ENCODE measurements around the gene YPEL3. TPM values are rescaled to one million over a fixed set of nuclear protein-coding genes. Genes with fewer than 3 reads are reported as not detected.
"Not testable (repeated sequence)": the region's sequence is repeated elsewhere in the genome, so short reads cannot be mapped to it uniquely, and the experiment has no call there.

YPEL3 gene
- total RNA-seq, 3 donors from 2014 or later (not counting 1 experiment from before 2014, with no cell fraction given), result 148 to 177 (median 160) TPM

- H3K27me3 Mint-ChIP-seq (ENCODE audit: low read depth in 2 of 2), result no peaks in the 10 kb centered on the region
- H3K36me3 Mint-ChIP-seq, result no peaks in the 10 kb centered on the region
- DNase-seq (no peak), ATAC-seq (no peak)
- no peak overlapping the region for H3K27ac ChIP-seq (ENCODE audit: low read length)
- no peak overlapping the region for H3K4me3 ChIP-seq (ENCODE audit: low read length)
- H3K27me3 ChIP-seq (ENCODE audit: control insufficient read depth, insufficient read depth, low read length), result no peaks in the 10 kb centered on the region
- H3K9me3 Mint-ChIP-seq, result no peaks in the 10 kb centered on the region
- peaks cover 14% of the 10 kb centered on the region for H3K4me1 ChIP-seq (ENCODE audit: control insufficient read depth, insufficient read depth, low read length)
- intact Hi-C loops (cut with micrococcal nuclease), result no loop called here
- TF ChIP-seq CTCF (IDR thresholded peaks at IDR 0.05), result no peak
- no peaks in the 10 kb centered on the region for H3K9me3 ChIP-seq (ENCODE audit: control insufficient read depth, insufficient read depth, low read length)
- 97% methylated on average over 15 of the region's 16 CpGs for WGBS (ENCODE audit: insufficient coverage)
- no peak overlapping the region for H3K4me3 Mint-ChIP-seq
- H3K27ac Mint-ChIP-seq, result no peak overlapping the region
- H3K36me3 ChIP-seq (ENCODE audit: control insufficient read depth, insufficient read depth, low read length), result peaks cover 15% of the 10 kb centered on the region
- H3K4me1 Mint-ChIP-seq, result peaks cover 19 to 25% of the 10 kb centered on the region in 2 donors
Measured at GRCh38 chr16:30116291-30117207, 20.5 kb upstream of the YPEL3 start.

- DNase-seq (peak in 1 of 2 donors; percentile 46), ATAC-seq (no peak)
- intact Hi-C loops (cut with micrococcal nuclease), result no loop called here
- Histone ChIP-seq H3K27me3 (ENCODE audit: control insufficient read depth, insufficient read depth, low read length) (no peaks in the 10 kb centered on the region), H3K9me3 (ENCODE audit: control insufficient read depth, insufficient read depth, low read length) (no peaks in the 10 kb centered on the region), H3K36me3 (ENCODE audit: control insufficient read depth, insufficient read depth, low read length) (peaks cover 17% of the 10 kb centered on the region), H3K27ac (ENCODE audit: low read length) (no peak overlapping the region), H3K4me1 (ENCODE audit: control insufficient read depth, insufficient read depth, low read length) (peaks cover 6% of the 10 kb centered on the region), H3K4me3 (ENCODE audit: low read length) (no peak overlapping the region)
- Mint-ChIP-seq H3K36me3 (peaks cover 7% of the 10 kb centered on the region), H3K4me1 (peaks cover 11 to 17% of the 10 kb centered on the region in 2 donors), H3K9me3 (no peaks in the 10 kb centered on the region), H3K27me3 (ENCODE audit: low read depth in 2 of 2) (no peaks in the 10 kb centered on the region), H3K27ac (no peak overlapping the region), H3K4me3 (no peak overlapping the region)
- no peak for TF ChIP-seq CTCF (IDR thresholded peaks at IDR 0.05)
- WGBS (ENCODE audit: insufficient coverage), result 80% methylated on average over 7 of the region's 7 CpGs
Measured at GRCh38 chr16:30115238-30115637, 19.2 kb upstream of the YPEL3 start.

GRCh38 chr16:30114833-30115232 lies 18.8 kb upstream of the YPEL3 start:
- H3K9me3 ChIP-seq (ENCODE audit: control insufficient read depth, insufficient read depth, low read length); H3K27ac ChIP-seq (ENCODE audit: low read length); ATAC-seq; H3K36me3 Mint-ChIP-seq; H3K27me3 Mint-ChIP-seq (ENCODE audit: low read depth in 2 of 2); intact Hi-C loops (cut with micrococcal nuclease); H3K9me3 Mint-ChIP-seq; H3K4me3 ChIP-seq (ENCODE audit: low read length); H3K27ac Mint-ChIP-seq; H3K4me3 Mint-ChIP-seq; H3K4me1 ChIP-seq (ENCODE audit: control insufficient read depth, insufficient read depth, low read length); H3K27me3 ChIP-seq (ENCODE audit: control insufficient read depth, insufficient read depth, low read length); DNase-seq: not testable (repeated sequence)
- peaks cover 17% of the 10 kb centered on the region for H3K36me3 ChIP-seq (ENCODE audit: control insufficient read depth, insufficient read depth, low read length)
- peaks cover 7 to 13% of the 10 kb centered on the region in 2 donors for H3K4me1 Mint-ChIP-seq
- WGBS (ENCODE audit: insufficient coverage), result 89% methylated on average over 7 of the region's 7 CpGs

- H3K4me3 Mint-ChIP-seq, result no peak overlapping the region
- Histone ChIP-seq H3K4me1 (ENCODE audit: control insufficient read depth, insufficient read depth, low read length) (no peaks in the 10 kb centered on the region), H3K4me3 (ENCODE audit: low read length) (no peak overlapping the region), H3K36me3 (ENCODE audit: control insufficient read depth, insufficient read depth, low read length) (peaks cover 17% of the 10 kb centered on the region), H3K9me3 (ENCODE audit: control insufficient read depth, insufficient read depth, low read length) (no peaks in the 10 kb centered on the region), H3K27ac (ENCODE audit: low read length) (no peak overlapping the region), H3K27me3 (ENCODE audit: control insufficient read depth, insufficient read depth, low read length) (no peaks in the 10 kb centered on the region)
- peaks cover 7% of the 10 kb centered on the region for H3K36me3 Mint-ChIP-seq
- 97% methylated on average over 9 of the region's 11 CpGs for WGBS (ENCODE audit: insufficient coverage)
- ATAC-seq (no peak), DNase-seq (no peak)
- intact Hi-C loops (cut with micrococcal nuclease), result no loop called here
- no peak overlapping the region for H3K27ac Mint-ChIP-seq
- no peaks in the 10 kb centered on the region for H3K9me3 Mint-ChIP-seq
- H3K4me1 Mint-ChIP-seq, result peaks cover 3 to 8% of the 10 kb centered on the region in 2 donors
- no peak for TF ChIP-seq CTCF (IDR thresholded peaks at IDR 0.05)
- no peaks in the 10 kb centered on the region for H3K27me3 Mint-ChIP-seq (ENCODE audit: low read depth in 2 of 2)
Measured at GRCh38 chr16:30114411-30114810, 18.4 kb upstream of the YPEL3 start.

Data from natural killer cell (primary cell).